MV-4-11 (cell line): ENCODE measurements around the gene CLEC16A.
A peak's percentile ranks its signal among the peaks of the same experiment; 100 is the strongest.

Experiments
- DNase-seq: peaks from one replicate; lab custom pipeline; 2025; lab: John Stamatoyannopoulos, UW

CLEC16A gene, protein sequence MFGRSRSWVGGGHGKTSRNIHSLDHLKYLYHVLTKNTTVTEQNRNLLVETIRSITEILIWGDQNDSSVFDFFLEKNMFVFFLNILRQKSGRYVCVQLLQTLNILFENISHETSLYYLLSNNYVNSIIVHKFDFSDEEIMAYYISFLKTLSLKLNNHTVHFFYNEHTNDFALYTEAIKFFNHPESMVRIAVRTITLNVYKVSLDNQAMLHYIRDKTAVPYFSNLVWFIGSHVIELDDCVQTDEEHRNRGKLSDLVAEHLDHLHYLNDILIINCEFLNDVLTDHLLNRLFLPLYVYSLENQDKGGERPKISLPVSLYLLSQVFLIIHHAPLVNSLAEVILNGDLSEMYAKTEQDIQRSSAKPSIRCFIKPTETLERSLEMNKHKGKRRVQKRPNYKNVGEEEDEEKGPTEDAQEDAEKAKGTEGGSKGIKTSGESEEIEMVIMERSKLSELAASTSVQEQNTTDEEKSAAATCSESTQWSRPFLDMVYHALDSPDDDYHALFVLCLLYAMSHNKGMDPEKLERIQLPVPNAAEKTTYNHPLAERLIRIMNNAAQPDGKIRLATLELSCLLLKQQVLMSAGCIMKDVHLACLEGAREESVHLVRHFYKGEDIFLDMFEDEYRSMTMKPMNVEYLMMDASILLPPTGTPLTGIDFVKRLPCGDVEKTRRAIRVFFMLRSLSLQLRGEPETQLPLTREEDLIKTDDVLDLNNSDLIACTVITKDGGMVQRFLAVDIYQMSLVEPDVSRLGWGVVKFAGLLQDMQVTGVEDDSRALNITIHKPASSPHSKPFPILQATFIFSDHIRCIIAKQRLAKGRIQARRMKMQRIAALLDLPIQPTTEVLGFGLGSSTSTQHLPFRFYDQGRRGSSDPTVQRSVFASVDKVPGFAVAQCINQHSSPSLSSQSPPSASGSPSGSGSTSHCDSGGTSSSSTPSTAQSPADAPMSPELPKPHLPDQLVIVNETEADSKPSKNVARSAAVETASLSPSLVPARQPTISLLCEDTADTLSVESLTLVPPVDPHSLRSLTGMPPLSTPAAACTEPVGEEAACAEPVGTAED

DNA sequence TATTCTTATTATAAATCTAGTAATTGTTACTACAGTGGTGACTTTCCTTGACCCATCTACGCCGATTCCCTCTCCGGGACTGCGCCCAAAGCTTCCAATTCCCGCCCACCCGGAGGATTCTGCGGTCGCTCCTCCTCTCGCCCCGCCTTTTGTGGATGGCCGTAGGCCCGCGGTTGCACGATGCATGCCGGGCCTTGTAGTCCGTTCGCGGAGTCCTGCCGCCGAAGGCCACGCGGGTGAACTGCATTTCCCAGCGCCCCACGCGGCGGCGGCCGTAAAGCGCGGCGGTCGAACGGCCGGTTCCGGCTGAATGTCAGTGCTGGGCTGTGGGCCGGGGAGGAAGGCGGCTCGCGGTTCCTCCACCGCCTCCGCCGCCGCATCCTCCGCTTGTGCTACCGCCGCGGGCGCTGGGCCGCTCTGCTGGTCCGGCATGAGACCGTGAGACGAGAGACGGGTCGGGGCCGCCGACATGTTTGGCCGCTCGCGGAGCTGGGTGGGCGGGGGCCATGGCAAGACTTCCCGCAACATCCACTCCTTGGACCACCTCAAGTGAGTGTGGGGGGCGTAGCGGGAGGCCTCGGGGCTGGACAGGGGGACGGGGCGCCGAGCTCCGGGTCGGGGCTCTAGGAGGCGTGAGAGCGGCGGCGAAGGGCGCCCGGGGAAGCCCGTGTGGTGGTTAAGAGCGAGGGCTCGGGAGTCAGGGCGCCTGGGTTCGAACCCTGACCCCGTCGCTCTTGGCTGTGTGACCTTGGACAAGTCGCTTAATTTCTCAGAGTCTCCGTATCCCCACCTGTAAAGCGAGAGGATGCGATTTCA is at the start of gene CLEC16A:
TSS of gene CLEC16A (plus strand) at position 316 of the 816 bp plus-strand sequence. CDS start at position 470, 154 bp downstream.
- DNase-seq, result peak; percentile 92

DNA sequence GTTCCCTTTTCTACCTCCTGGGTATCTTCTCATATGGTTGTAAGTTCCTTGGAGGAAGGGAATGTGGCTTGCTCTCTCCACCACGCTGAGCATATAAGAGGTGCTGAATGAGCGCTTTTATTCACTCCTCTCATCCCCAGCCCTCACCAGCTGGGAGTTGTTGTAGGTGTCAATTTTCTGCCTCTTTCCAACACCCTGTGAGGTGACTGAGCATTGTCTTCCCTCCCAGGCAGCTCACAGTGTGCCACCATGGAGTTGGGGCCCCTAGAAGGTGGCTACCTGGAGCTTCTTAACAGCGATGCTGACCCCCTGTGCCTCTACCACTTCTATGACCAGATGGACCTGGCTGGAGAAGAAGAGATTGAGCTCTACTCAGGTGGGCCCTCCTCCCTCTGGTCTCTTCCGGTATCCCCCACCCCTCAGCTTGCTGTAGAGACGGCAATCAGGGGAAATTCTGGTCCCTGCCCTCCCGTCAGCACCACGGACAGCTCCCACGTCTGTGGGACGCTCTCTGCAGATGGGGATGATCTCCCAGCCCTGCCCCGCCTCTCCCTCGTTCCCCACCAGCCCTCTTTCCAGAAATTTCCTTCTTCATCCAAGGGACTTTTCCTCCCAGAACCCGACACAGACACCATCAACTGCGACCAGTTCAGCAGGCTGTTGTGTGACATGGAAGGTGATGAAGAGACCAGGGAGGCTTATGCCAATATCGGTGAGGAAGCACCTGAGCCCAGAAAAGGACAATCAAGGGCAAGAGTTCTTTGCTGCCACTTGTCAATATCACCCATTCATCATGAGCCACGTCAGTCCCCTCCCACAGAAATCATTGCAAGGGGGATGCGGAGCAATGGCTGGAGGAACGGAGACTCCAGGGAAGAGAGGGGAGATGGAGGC is 49.1 kb upstream of the CLEC16A start:
- DNase-seq, result peak; percentile 41

GRCh38 chr16:10896165-10896564 is 48.2 kb upstream of the CLEC16A start:
- DNase-seq, result no peak

- DNase-seq, result peak; percentile 76
Measured at GRCh38 chr16:10896723-10897122, 47.6 kb upstream of the CLEC16A start.

GRCh38 chr16:10897134-10897533 is 47.2 kb upstream of the CLEC16A start:
- DNase-seq, result peak; percentile 80

DNA sequence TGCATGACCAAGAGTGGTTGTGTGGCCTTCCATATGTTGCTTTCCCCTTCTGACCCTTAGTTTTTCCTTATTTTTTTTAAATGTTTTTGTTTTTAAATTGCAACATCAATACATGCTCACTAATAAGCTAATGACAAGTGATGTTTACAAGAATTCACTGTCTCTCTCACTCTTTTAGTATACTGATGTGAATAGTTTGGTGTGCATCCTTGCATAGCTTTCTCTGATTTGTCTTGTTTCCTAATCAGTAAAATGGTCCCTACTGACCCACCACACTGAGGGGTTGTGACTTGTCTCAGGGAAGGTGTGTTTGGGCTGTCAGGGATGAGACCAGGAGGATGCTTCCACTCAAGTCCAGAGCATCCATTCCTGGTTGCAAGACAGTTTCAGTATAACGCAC is 41.4 kb upstream of the CLEC16A start:
- no peak for DNase-seq

- no peak for DNase-seq
Measured at GRCh38 chr16:10906482-10906881, 37.9 kb upstream of the CLEC16A start.

GRCh38 chr16:10906914-10907756 is 37.2 kb upstream of the CLEC16A start:
- DNase-seq, result no peak

- no peak for DNase-seq
Measured at GRCh38 chr16:10907757-10908045, 36.7 kb upstream of the CLEC16A start.

GRCh38 chr16:10911267-10911666 is 33.1 kb upstream of the CLEC16A start:
- no peak for DNase-seq

DNA sequence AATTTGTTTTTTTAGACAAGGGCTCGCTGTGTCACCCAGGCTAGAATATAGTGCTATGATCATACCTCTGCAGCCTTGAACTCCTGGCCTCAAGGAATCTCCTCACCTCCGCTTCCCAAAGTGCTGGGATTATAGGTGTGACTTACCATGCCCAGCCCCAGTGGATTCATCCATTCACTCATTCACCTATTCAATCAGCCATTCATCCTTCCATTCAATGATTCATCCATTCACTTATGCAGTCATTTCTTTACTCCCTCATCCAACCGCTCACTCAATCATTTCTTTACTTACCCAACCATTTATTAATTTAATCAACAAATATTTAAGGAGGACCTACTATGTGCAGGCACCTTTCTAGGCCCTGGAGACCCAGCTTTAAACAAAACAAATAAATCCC is 27.8 kb upstream of the CLEC16A start:
- no peak for DNase-seq

DNA sequence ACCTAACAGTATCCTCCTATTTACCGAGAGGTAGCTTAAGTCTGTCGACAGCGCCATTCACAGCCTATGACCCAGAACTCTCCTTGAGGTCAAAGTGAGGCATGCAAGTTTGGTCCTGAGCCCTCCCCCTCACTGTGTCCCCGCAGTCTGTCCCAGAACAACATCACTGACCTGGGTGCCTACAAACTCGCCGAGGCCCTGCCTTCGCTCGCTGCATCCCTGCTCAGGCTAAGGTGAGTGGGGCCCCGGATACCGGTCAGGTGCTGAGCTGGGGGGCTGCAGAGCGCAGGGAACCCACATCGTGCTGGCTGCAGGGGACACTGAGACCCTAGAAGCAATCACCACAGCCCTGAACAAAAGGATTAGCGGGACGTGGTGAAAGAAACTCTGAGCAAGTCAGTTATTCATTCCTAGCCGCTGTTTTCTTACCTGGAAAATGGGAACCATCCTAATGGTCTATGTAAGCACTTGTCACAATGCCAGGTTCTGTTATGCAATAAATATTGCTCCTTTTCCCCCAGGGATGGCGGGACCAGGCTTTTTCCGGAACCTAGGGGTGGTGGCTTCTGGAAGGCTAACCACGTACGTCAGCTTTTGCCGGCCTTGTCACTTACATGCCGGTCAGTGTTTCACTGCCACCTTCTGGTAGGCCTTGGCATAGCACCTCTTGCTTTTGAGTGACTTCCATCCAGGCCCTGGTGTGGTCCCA is 25.9 kb upstream of the CLEC16A start:
- peak; percentile 85 for DNase-seq

- no peak for DNase-seq
Measured at GRCh38 chr16:10919003-10919351, 25.4 kb upstream of the CLEC16A start.

DNA sequence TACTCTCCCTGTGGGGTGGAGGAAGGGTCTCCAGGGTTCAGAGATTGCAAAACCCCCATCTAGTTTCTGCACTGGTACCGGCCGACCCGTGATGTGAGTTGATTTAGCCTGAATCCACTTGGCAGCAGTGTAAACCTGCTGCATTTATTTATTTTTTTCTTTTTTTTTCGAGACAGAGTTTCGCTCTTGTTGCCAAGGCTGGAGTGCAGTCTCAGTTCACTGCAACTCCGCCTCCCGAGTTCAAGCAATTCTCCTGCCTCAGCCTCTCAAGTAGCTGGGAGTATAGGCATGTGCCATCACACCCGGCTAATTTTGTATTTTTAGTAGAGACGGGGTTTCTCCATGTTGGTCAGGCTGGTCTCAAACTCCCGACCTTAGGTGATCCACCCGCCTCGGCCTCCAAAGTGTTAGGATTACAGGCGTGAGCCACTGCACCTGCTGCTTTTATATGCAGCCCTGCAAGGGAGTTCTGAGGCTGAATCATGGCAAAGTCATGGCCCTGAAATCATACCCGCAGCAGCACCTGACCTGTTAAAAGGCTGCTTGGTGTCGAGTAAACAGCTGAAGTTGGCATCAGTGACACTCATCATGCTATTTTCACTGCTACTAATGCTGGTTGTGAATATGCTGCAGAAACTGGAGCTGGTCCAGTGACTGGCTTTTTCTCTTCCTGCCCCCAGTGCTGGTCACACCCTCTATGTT is 23.5 kb upstream of the CLEC16A start:
- no peak for DNase-seq

GRCh38 chr16:10921536-10922327 is 22.6 kb upstream of the CLEC16A start:
- DNase-seq, result no peak

DNA sequence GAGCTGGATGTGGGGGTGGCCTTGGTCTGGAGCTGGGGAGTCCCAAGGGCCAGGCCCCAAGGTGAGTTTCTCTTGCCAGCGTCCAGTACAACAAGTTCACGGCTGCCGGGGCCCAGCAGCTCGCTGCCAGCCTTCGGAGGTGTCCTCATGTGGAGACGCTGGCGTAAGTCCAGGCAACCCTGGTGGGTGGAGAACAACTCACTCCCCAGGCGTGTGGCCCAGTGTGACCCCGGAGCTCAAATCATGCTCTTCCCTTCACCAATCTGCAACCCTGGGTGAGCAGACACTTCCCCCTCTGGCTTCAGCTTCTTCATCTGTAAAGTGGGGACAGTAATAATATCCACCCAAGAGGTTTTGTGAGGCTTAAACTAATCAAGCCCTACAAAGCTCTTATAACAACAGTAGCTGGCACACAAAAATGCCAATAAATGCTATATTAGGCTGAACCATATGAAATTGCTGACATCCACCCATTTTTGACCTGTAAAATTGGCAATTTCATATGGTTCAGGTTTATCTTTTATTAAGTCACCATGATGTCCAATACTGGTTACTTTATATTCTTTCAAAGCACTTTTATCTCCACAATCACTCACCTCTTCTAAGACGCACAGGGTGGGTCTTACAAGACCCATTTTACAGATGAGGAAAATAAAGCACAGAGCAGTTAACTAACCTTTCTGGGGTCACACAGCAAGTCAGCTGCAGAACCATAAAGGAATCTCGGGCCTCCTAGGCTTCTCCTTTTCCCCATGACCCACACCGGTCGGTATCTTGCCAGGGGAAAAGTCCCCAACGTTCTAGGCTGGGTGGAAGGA is 21.8 kb upstream of the CLEC16A start:
- peak; percentile 23 for DNase-seq

GRCh38 chr16:10923146-10923649 is 21.2 kb upstream of the CLEC16A start:
- DNase-seq, result no peak
